ENCODE data around the gene RHOU. TPM values are rescaled to one million over a fixed set of nuclear protein-coding genes. Genes with fewer than 3 reads are reported as not detected.

Gene RHOU
- total RNA-seq, 1 donor from 2014 or later, result 20.1 TPM

- Mint-ChIP-seq H3K9me3 (no peaks in the 10 kb centered on the region), H3K4me3 (no peak overlapping the region), H3K27me3 (ENCODE audit: low read depth) (peaks cover 3% of the 10 kb centered on the region), H3K4me1 (no peaks in the 10 kb centered on the region), H3K36me3 (ENCODE audit: low read depth) (no peaks in the 10 kb centered on the region), H3K27ac (ENCODE audit: unreplicated experiment) (no peak overlapping the region)
- no peak for DNase-seq (ENCODE audit: low read depth, low spot score)
- TF ChIP-seq, protein P1, sequence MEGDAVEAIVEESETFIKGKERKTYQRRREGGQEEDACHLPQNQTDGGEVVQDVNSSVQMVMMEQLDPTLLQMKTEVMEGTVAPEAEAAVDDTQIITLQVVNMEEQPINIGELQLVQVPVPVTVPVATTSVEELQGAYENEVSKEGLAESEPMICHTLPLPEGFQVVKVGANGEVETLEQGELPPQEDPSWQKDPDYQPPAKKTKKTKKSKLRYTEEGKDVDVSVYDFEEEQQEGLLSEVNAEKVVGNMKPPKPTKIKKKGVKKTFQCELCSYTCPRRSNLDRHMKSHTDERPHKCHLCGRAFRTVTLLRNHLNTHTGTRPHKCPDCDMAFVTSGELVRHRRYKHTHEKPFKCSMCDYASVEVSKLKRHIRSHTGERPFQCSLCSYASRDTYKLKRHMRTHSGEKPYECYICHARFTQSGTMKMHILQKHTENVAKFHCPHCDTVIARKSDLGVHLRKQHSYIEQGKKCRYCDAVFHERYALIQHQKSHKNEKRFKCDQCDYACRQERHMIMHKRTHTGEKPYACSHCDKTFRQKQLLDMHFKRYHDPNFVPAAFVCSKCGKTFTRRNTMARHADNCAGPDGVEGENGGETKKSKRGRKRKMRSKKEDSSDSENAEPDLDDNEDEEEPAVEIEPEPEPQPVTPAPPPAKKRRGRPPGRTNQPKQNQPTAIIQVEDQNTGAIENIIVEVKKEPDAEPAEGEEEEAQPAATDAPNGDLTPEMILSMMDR (conservative IDR thresholded peaks at IDR 0.05), result no peak
Observed at GRCh38 chr1:228695015-228695955, 40.0 kb upstream of the RHOU start.

DNA sequence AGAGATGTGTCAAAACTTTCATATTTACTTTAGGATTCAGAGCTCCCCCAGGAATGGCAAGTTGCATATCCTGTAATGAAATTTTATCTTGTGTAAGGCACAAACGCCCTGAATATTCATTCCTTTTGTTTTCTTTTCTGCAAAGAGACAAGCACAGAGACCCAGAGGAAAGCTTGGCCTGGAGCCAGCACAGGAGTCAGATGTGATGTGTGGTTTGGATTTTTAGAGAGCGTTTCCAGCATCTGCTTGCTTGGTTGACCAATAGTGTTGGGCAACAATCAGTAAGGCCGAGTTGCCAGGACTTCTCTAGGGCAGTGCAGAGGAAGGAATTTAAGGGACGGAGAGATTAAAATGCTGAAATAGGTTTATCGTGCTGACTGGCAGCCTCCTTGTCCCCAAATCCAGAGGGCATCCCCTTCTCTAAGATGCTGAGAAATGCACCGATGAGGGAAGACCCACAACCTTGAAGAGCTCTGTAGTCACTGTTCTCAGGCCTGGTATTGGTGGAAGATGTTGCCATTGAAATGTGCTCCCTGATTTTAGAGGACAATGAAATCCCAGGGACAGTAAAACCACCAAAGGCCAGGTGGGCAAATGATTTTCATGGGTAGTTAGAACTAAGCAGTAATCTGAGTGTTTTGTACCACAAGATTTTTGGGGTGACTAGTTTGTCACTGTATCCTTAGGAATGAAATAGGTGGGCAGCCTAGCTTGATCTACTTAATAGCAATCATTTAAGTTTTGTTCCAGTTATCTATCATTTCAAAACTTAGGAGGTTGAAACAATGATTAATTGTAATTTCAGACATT is 37.9 kb upstream of the RHOU start:
- Mint-ChIP-seq H3K4me3 (no peak overlapping the region), H3K36me3 (ENCODE audit: low read depth) (no peaks in the 10 kb centered on the region), H3K27me3 (ENCODE audit: low read depth) (peaks cover 3% of the 10 kb centered on the region), H3K4me1 (no peaks in the 10 kb centered on the region), H3K9me3 (no peaks in the 10 kb centered on the region), H3K27ac (ENCODE audit: unreplicated experiment) (no peak overlapping the region)
- DNase-seq (ENCODE audit: low read depth, low spot score), result no peak
- TF ChIP-seq, protein P1 (conservative IDR thresholded peaks at IDR 0.05), result no peak

GRCh38 chr1:228698017-228698329 is 37.3 kb upstream of the RHOU start:
- Mint-ChIP-seq H3K27me3 (ENCODE audit: low read depth) (peaks cover 3% of the 10 kb centered on the region), H3K4me3 (no peak overlapping the region), H3K27ac (ENCODE audit: unreplicated experiment) (no peak overlapping the region), H3K36me3 (ENCODE audit: low read depth) (no peaks in the 10 kb centered on the region), H3K4me1 (no peaks in the 10 kb centered on the region), H3K9me3 (peaks cover 3% of the 10 kb centered on the region)
- DNase-seq (ENCODE audit: low read depth, low spot score), result no peak
- TF ChIP-seq, protein P1 (conservative IDR thresholded peaks at IDR 0.05), result no peak

DNA sequence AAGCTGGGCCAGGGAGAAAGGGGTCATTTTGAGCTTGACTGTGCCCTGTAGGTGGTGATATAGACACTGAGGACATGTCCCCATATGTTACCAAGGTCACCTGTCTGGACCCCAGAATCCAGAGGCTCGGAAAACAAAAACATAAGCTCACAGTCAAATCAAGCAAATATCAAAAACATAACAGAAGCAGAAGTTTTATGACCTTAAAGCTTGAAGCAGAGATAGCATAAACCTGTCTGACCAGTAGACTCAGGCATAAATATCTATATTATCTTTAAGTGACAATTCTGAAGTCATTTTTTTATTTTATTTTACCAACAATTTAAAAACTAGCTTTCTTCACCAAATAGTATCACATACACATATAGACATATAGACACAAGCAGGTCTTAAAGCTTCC is 32.8 kb upstream of the RHOU start:
- Mint-ChIP-seq H3K36me3 (ENCODE audit: low read depth) (no peaks in the 10 kb centered on the region), H3K4me1 (no peaks in the 10 kb centered on the region), H3K9me3 (peaks cover 3% of the 10 kb centered on the region), H3K27me3 (ENCODE audit: low read depth) (no peaks in the 10 kb centered on the region), H3K27ac (ENCODE audit: unreplicated experiment) (no peak overlapping the region), H3K4me3 (no peak overlapping the region)
- DNase-seq (ENCODE audit: low read depth, low spot score), result no peak
- TF ChIP-seq, protein P1 (conservative IDR thresholded peaks at IDR 0.05), result no peak

- H3K4me3 Mint-ChIP-seq, result no peak overlapping the region
- no peak overlapping the region for H3K27ac Mint-ChIP-seq (ENCODE audit: unreplicated experiment)
- H3K27me3 Mint-ChIP-seq (ENCODE audit: low read depth), result no peaks in the 10 kb centered on the region
- TF ChIP-seq, protein P1 (conservative IDR thresholded peaks at IDR 0.05), result no peak
- no peaks in the 10 kb centered on the region for H3K4me1 Mint-ChIP-seq
- DNase-seq (ENCODE audit: low read depth, low spot score), result no peak
- H3K36me3 Mint-ChIP-seq (ENCODE audit: low read depth), result no peaks in the 10 kb centered on the region
- H3K9me3 Mint-ChIP-seq, result peaks cover 3% of the 10 kb centered on the region
Observed at GRCh38 chr1:228706305-228706704, 29.0 kb upstream of the RHOU start.

Measured in neural crest cell (in vitro differentiated cells).